ENCODE results near the gene RAB25. TPM values are rescaled to one million over a fixed set of nuclear protein-coding genes. Genes with fewer than 3 reads are reported as not detected.

The RAB25 gene
- total and polyA plus RNA-seq, 2 experiments from 2014 or later: 2.4 to 3.1 TPM

GRCh38 chr1:156112276-156113137, 51.5 kb downstream of the RAB25 start:
- Histone ChIP-seq H3K27me3 (no peaks in the 10 kb centered on the region), H3K27ac (no peak overlapping the region), H3K4me1 (ENCODE audit: low read depth) (peaks cover 15% of the 10 kb centered on the region), H3K4me3 (no peak overlapping the region), H3K9me3 (ENCODE audit: low read depth) (no peaks in the 10 kb centered on the region), H3K36me3 (no peaks in the 10 kb centered on the region)
- DNase-seq (ENCODE audit: low read depth in 1 of 2, low spot score in 1 of 2): no peak
- no peak for TF ChIP-seq CTCF (IDR thresholded peaks at IDR 0.05; ENCODE audit: low read depth, low read length)

- Histone ChIP-seq H3K4me1 (ENCODE audit: low read depth) (peaks cover 13% of the 10 kb centered on the region), H3K9me3 (ENCODE audit: low read depth) (no peaks in the 10 kb centered on the region), H3K36me3 (no peaks in the 10 kb centered on the region), H3K27me3 (no peaks in the 10 kb centered on the region), H3K4me3 (no peak overlapping the region), H3K27ac (no peak overlapping the region)
- DNase-seq (ENCODE audit: low read depth in 1 of 2, low spot score in 1 of 2): no peak
- TF ChIP-seq CTCF (IDR thresholded peaks at IDR 0.05; ENCODE audit: low read depth, low read length): no peak
Measured at GRCh38 chr1:156113282-156113950, 52.5 kb downstream of the RAB25 start.

- peak within 1 kb of the TSS; percentile 74 for H3K4me3 ChIP-seq
- peaks cover 13% of the 10 kb centered on the region for H3K4me1 ChIP-seq (ENCODE audit: low read depth)
- TF ChIP-seq CTCF (IDR thresholded peaks at IDR 0.05; ENCODE audit: low read depth, low read length): no peak
- no peaks in the 10 kb centered on the region for H3K36me3 ChIP-seq
- no peaks in the 10 kb centered on the region for H3K9me3 ChIP-seq (ENCODE audit: low read depth)
- H3K27ac ChIP-seq: peak within 1 kb of the TSS; percentile 84
- H3K27me3 ChIP-seq: no peaks in the 10 kb centered on the region
- DNase-seq (ENCODE audit: low read depth in 1 of 2, low spot score in 1 of 2): peak; percentile 78 to 96
Measured at GRCh38 chr1:156114101-156114918, 53.4 kb downstream of the RAB25 start, which contains the start of gene LMNA. TSS of gene LMNA (plus strand) at chr1:156114711. CDS start at chr1:156114919, 208 bp downstream.

- no peaks in the 10 kb centered on the region for H3K36me3 ChIP-seq
- H3K27me3 ChIP-seq: no peaks in the 10 kb centered on the region
- DNase-seq (ENCODE audit: low read depth in 1 of 2, low spot score in 1 of 2): peak; percentile 50 to 58
- H3K4me1 ChIP-seq (ENCODE audit: low read depth): peaks cover 15% of the 10 kb centered on the region
- H3K9me3 ChIP-seq (ENCODE audit: low read depth): no peaks in the 10 kb centered on the region
- peak overlapping the region; percentile 84 for H3K27ac ChIP-seq
- no peak for TF ChIP-seq CTCF (IDR thresholded peaks at IDR 0.05; ENCODE audit: low read depth, low read length)
- H3K4me3 ChIP-seq: peak overlapping the region; percentile 74
Measured at GRCh38 chr1:156114919-156115513, 54.1 kb downstream of the RAB25 start.

All from cardiac muscle cell (in vitro differentiated cells and primary cell).